GM12878 (cell line): ENCODE results near the gene SLC50A1. TPM values are rescaled to one million over a fixed set of nuclear protein-coding genes. Genes with fewer than 3 reads are reported as not detected.

ENCODE experiments used
- ATAC-seq: fragments of 200-7000 bp; cut with Tn5 transposase; 3 replicates; pipeline ENCODE4 v1.9.1; 2020; ENCODE audit warnings: mild to moderate bottlenecking, moderate library complexity
- BruUV-seq: library from RNA; stranded (reverse); fragments of 400-500 nt; replicated peaks from 2 replicates; lab custom pipeline; 2021; lab: Mats Ljungman, UMichigan
- CTCF ChIA-PET: fragments of 300-600 bp; sonication (Branson Sonifier 250); formaldehyde crosslinking; extraction: SDS; loops from one replicate; lab custom pipeline; 2021; ENCODE audit warnings: inconsistent platforms; lab: Yijun Ruan, JAX
- POLR2A ChIA-PET: fragments of 350-600 bp; formaldehyde crosslinking; extraction: SDS; loops from one replicate; lab custom pipeline; 2021; ENCODE audit warnings: inconsistent platforms; lab: Charles Lee
- RAD21 ChIA-PET: fragments of 300-600 bp; sonication (Branson Sonifier 250); formaldehyde crosslinking; loops from one replicate; lab custom pipeline; 2023; ENCODE audit warnings: antibody characterized with exemption; ENCODE audit not compliant: unreplicated experiment; lab: Charles Lee
- SMC1A ChIA-PET: fragments of 300-600 bp; sonication (Branson Sonifier 250); formaldehyde crosslinking; loops from one replicate; lab custom pipeline; 2023; ENCODE audit not compliant: unreplicated experiment, uncharacterized antibody; lab: Charles Lee
- DNase-seq: peaks from one replicate; pipeline ENCODE4 v3.0.0-alpha.2; 2011; ENCODE audit warnings: low read depth, low spot score
- FAIRE-seq: peaks from 3 replicates; lab custom pipeline; 2011; peaks lifted over from hg19 to GRCh38; lab: Jason Lieb, UNC
- H2AFZ ChIP-seq: 2 replicates; pipeline ENCODE4 v1.6.0; 2011; ENCODE audit warnings: low read depth, low read length, control low read depth; ENCODE audit not compliant: control insufficient read depth
- H3K27ac ChIP-seq: 2 replicates; pipeline ENCODE4 v1.5.1; 2011; ENCODE audit warnings: control low read depth; ENCODE audit not compliant: control insufficient read depth, insufficient read depth
- H3K27me3 ChIP-seq, 2 experiments: replicated peaks in 1 of 2; 2 replicates each; pipeline versions ENCODE4 v1.6.0 to v1.6.1; 2011; ENCODE audit warnings: low read length in 1 of 2; ENCODE audit not compliant: control insufficient read depth in 2 of 2, insufficient read depth in 2 of 2
- H3K36me3 ChIP-seq, 2 experiments: 2 replicates each; pipeline ENCODE4 v1.5.1; 2011; ENCODE audit warnings: low read length in 1 of 2; ENCODE audit not compliant: control insufficient read depth in 2 of 2, insufficient read depth in 2 of 2
- H3K4me1 ChIP-seq: 2 replicates; pipeline ENCODE4 v1.6.1; 2011; ENCODE audit warnings: mild to moderate bottlenecking, low read length, moderate library complexity, mixed read lengths; ENCODE audit not compliant: control insufficient read depth, insufficient read depth
- H3K4me2 ChIP-seq: 2 replicates; pipeline ENCODE4 v1.6.0; 2011; ENCODE audit warnings: control low read depth; ENCODE audit not compliant: control insufficient read depth, insufficient read depth
- H3K4me3 ChIP-seq: fragments of 200-600 bp; sonication (generic); 2 replicates; pipeline ENCODE4 v1.5.1; 2016
- H3K79me2 ChIP-seq: 2 replicates; pipeline ENCODE4 v1.6.0; 2011; ENCODE audit warnings: low read length; ENCODE audit not compliant: control insufficient read depth, insufficient read depth
- H3K9ac ChIP-seq: 2 replicates; pipeline ENCODE4 v1.8.0; 2011; ENCODE audit warnings: low read length, control low read depth, mixed read lengths; ENCODE audit not compliant: control insufficient read depth, insufficient read depth
- H3K9me3 ChIP-seq: replicated peaks from 3 replicates; pipeline ENCODE4 v1.5.1; 2011; ENCODE audit warnings: mild to moderate bottlenecking, low read length; ENCODE audit not compliant: control insufficient read depth, insufficient read depth
- H4K20me1 ChIP-seq: 2 replicates; pipeline ENCODE4 v1.6.0; 2011; ENCODE audit not compliant: control insufficient read depth, insufficient read depth
- EGR1 ChIP-seq, 2 experiments: IDR thresholded peaks; 1 replicate in 1 of 2; 2 replicates in 1 of 2; pipeline ENCODE4 v1.6.1; 2011 to 2012; ENCODE audit warnings: low read depth in 2 of 2, low read length in 2 of 2, borderline replicate concordance in 1 of 2, mild to moderate bottlenecking in 1 of 2, moderate library complexity in 1 of 2
- FOXM1 ChIP-seq: IDR thresholded peaks from 2 replicates; pipeline ENCODE4 v1.6.1; 2012; ENCODE audit warnings: low read depth, mild to moderate bottlenecking, inconsistent platforms, low read length, moderate library complexity
- MAX ChIP-seq: IDR thresholded peaks from 2 replicates; pipeline ENCODE4 v1.6.1; 2012; ENCODE audit warnings: low read depth, low read length, improper control_type of control experiment
- NBN ChIP-seq: fragments of 450-650 bp; IDR thresholded peaks from 2 replicates; pipeline ENCODE4 v1.6.1; 2016
- NFIC ChIP-seq: IDR thresholded peaks from 2 replicates; pipeline ENCODE4 v1.6.1; 2012; ENCODE audit warnings: low read depth, mild to moderate bottlenecking, inconsistent platforms, low read length, moderate library complexity
- SIN3A ChIP-seq: IDR thresholded peaks from 2 replicates; pipeline ENCODE4 v1.6.1; 2012; ENCODE audit warnings: low read depth, low read length, improper control_type of control experiment
- STAT3 ChIP-seq: IDR thresholded peaks from 2 replicates; pipeline ENCODE4 v1.6.1; 2011; ENCODE audit warnings: low read depth, low read length, improper control_type of control experiment
- TCF7 ChIP-seq: IDR thresholded peaks from 2 replicates; pipeline ENCODE4 v1.6.1; 2014; ENCODE audit warnings: antibody characterized with exemption, borderline replicate concordance
- ZNF384 ChIP-seq: IDR thresholded peaks from 2 replicates; pipeline ENCODE4 v1.6.1; 2012; ENCODE audit warnings: low read depth, mild to moderate bottlenecking, low read length, improper control_type of control experiment, borderline replicate concordance
- WGBS: methylation state at CpG from one replicate; pipeline ENCODE4 v1.1.6; 2016; ENCODE audit warnings: low lambda C conversion rate; ENCODE audit not compliant: insufficient replicate concordance, insufficient coverage; ENCODE audit errors: missing lambda C conversion rate; 5-methylcytosine and 5-hydroxymethylcytosine counted together
- in situ Hi-C: fragments of 300-500 bp; cut with MboI; formaldehyde crosslinking; loops from 9 replicates; pipeline ENCODE4 v1.14.3; 2018; ENCODE audit warnings: mixed read lengths
- intact Hi-C: fragments of 100-400 bp; cut with micrococcal nuclease; formaldehyde crosslinking; loops from one replicate; pipeline ENCODE4 v1.14.2; 2022; ENCODE audit not compliant: unreplicated experiment
- polyA plus RNA-seq, 11 experiments: library from polyadenylated mRNA; depleted of rRNA in 4 of 11; unstranded in 6 of 11; stranded (reverse) in 5 of 11; fragments of >200 nt; fragmentation: Nextera tagmentation in 4 of 11; fragmentation: Illumina TruSeq in 1 of 11; extraction: Ambion mirVana in 4 of 11; extraction: Trizol in 1 of 11; gene quantifications; 1 replicate in 1 of 11; 2 replicates in 10 of 11; pipeline versions ENCODE4 v1.2.1 to v1.2.3, GENCODE V29; 2011 to 2016; ENCODE audit warnings: inconsistent platforms in 2 of 11, missing spikeins in 2 of 11, low read depth in 1 of 11
- total RNA-seq, 4 experiments: library from RNA; depleted of rRNA in 3 of 4; stranded (reverse); fragments of >200 nt in 3 of 4; fragmentation: Illumina TruSeq in 1 of 4; extraction: Trizol in 1 of 4; gene quantifications; 2 replicates each; pipeline versions ENCODE4 v1.2.1 to v1.2.3, GENCODE V29; 2013 to 2021
- TF ChIP-seq, protein P1 (sequence below): fragments of 450-650 bp; IDR thresholded peaks from 2 replicates; pipeline ENCODE4 v1.6.1; 2017; ENCODE audit warnings: low read depth, mild to moderate bottlenecking, moderate library complexity
- TF ChIP-seq, protein P2 (sequence below): fragments of 450-650 bp; formaldehyde crosslinking; IDR thresholded peaks from 2 replicates; pipeline ENCODE4 v1.4.0; 2020; ENCODE audit warnings: mild to moderate bottlenecking, moderate library complexity

The SLC50A1 gene
- total and polyA plus RNA-seq, 10 of the 15 experiments (the other 5 are each of a cell fraction or from before 2014, with no cell fraction given): 32.5 to 85.6 (median 54.0) TPM

DNA sequence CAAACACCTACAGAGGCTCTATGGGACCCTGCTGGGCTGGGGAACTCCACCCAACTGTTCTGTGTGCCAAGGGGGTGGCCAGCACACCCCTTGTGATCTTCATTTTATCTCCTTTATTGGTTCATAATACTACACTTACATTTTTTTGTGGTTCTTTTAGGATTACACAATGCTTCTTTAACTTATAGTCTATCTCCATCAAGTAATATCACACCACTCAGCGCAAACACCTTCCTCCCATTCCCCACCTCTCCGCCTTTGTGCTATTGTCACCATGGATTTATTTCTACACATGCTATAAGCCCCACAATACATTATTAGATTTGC is 41.1 kb upstream of the SLC50A1 start:
- ChIA-PET CTCF (interaction anchor here (0.8 to 6.6 kb wide), 13 partner anchors 8 to 99 kb away, joined by 3 to 89 read pairs (median 5); partner anchors contain the start of gene KRTCAP2), RAD21 (interaction anchor here (0.8 to 2.8 kb wide), 3 partner anchors 51 to 78 kb away, joined by 3 to 14 read pairs (median 6); partner anchors contain the start of genes KRTCAP2 and TRIM46)
- in situ Hi-C loops: loop anchor here (5.0 kb wide), 1 partner anchor 73 kb away; no protein-coding TSS in a partner anchor
- Histone ChIP-seq H3K27me3 (no peaks in the 10 kb centered on the region; a peak in 1 of 4 replicates), H3K4me2 (no peak overlapping the region), H4K20me1 (no peaks in the 10 kb centered on the region), H3K27ac (no peak overlapping the region), H3K4me3 (no peak overlapping the region)
- no TSS peak for BruUV-seq
- DNase-seq: no peak
- intact Hi-C loops: no loop called here
- no peak for FAIRE-seq
- no peak for TF ChIP-seq ZNF384
- no peak for TF ChIP-seq MAX
- no peak for TF ChIP-seq STAT3
- TF ChIP-seq, all 136 proteins: peak for 0
- no peak overlapping the region for H3K9ac ChIP-seq
- H3K79me2 ChIP-seq: no peaks in the 10 kb centered on the region
- ChIA-PET POLR2A (no interaction called here), SMC1A (interaction anchor here (0.6 to 2.4 kb wide), 3 partner anchors 12 to 904 kb away, joined by 3 to 37 read pairs (median 5); no protein-coding TSS in a partner anchor)
- no peak for ATAC-seq
- H3K9me3 ChIP-seq: no peaks in the 10 kb centered on the region
- H2AFZ ChIP-seq: no peak overlapping the region
- 62% methylated on average over 2 of the region's 2 CpGs for WGBS
- H3K4me1 ChIP-seq: peaks cover 3% of the 10 kb centered on the region; the same call in 1 of the 2 replicates
- H3K36me3 ChIP-seq: no peaks in the 10 kb centered on the region

DNA sequence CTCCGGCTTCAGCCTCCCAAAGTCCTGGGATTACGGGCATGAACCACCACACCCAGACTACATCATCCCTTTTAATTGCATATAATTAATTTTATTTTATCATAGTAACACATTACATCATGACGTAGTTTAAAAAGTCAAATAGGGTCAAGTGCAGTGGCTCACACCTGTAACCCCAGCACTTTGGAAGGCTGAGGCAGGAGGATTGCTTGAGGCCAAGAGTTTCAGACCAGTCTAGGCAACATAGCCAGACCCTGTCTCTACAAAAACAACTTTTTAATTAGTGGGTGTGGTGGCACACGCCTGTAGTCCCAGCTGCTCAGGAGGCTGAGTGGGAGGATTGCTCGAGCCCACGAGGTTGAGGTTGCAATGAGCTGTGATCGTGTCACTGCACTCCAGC is 36.3 kb upstream of the SLC50A1 start:
- 25% methylated on average over 7 of the region's 7 CpGs for WGBS
- ATAC-seq: no peak
- ChIA-PET RAD21 (interaction anchor here (0.7 kb wide), 1 partner anchor 8 kb away, joined by 5 read pairs; no protein-coding TSS in a partner anchor), CTCF (interaction anchor here (1.6 to 6.6 kb wide), 5 partner anchors 9 to 74 kb away, joined by 3 to 89 read pairs (median 9); partner anchors contain the start of gene KRTCAP2), SMC1A (no interaction called here), POLR2A (no interaction called here)
- H3K27me3 ChIP-seq: no peaks in the 10 kb centered on the region
- no TSS peak for BruUV-seq
- H3K9me3 ChIP-seq: no peaks in the 10 kb centered on the region
- H3K4me3 ChIP-seq: no peak overlapping the region
- no peaks in the 10 kb centered on the region for H4K20me1 ChIP-seq
- intact Hi-C loops (no loop called here), in situ Hi-C loops (no loop called here)
- no peak overlapping the region for H3K4me2 ChIP-seq
- no peaks in the 10 kb centered on the region for H3K79me2 ChIP-seq
- no peak for DNase-seq
- no peak overlapping the region for H2AFZ ChIP-seq
- H3K27ac ChIP-seq: no peak overlapping the region
- no peak overlapping the region for H3K9ac ChIP-seq
- H3K36me3 ChIP-seq: no peaks in the 10 kb centered on the region
- FAIRE-seq: no peak
- no peaks in the 10 kb centered on the region for H3K4me1 ChIP-seq
- no peak for TF ChIP-seq TCF7
- no peak for TF ChIP-seq NFIC
- TF ChIP-seq, protein P1, sequence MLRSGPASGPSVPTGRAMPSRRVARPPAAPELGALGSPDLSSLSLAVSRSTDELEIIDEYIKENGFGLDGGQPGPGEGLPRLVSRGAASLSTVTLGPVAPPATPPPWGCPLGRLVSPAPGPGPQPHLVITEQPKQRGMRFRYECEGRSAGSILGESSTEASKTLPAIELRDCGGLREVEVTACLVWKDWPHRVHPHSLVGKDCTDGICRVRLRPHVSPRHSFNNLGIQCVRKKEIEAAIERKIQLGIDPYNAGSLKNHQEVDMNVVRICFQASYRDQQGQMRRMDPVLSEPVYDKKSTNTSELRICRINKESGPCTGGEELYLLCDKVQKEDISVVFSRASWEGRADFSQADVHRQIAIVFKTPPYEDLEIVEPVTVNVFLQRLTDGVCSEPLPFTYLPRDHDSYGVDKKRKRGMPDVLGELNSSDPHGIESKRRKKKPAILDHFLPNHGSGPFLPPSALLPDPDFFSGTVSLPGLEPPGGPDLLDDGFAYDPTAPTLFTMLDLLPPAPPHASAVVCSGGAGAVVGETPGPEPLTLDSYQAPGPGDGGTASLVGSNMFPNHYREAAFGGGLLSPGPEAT: no peak
- TF ChIP-seq, protein P2, sequence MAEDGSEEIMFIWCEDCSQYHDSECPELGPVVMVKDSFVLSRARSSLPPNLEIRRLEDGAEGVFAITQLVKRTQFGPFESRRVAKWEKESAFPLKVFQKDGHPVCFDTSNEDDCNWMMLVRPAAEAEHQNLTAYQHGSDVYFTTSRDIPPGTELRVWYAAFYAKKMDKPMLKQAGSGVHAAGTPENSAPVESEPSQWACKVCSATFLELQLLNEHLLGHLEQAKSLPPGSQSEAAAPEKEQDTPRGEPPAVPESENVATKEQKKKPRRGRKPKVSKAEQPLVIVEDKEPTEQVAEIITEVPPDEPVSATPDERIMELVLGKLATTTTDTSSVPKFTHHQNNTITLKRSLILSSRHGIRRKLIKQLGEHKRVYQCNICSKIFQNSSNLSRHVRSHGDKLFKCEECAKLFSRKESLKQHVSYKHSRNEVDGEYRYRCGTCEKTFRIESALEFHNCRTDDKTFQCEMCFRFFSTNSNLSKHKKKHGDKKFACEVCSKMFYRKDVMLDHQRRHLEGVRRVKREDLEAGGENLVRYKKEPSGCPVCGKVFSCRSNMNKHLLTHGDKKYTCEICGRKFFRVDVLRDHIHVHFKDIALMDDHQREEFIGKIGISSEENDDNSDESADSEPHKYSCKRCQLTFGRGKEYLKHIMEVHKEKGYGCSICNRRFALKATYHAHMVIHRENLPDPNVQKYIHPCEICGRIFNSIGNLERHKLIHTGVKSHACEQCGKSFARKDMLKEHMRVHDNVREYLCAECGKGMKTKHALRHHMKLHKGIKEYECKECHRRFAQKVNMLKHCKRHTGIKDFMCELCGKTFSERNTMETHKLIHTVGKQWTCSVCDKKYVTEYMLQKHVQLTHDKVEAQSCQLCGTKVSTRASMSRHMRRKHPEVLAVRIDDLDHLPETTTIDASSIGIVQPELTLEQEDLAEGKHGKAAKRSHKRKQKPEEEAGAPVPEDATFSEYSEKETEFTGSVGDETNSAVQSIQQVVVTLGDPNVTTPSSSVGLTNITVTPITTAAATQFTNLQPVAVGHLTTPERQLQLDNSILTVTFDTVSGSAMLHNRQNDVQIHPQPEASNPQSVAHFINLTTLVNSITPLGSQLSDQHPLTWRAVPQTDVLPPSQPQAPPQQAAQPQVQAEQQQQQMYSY (CRISPR knock-in tag): no peak
- no peak for TF ChIP-seq FOXM1
- no peak for TF ChIP-seq EGR1 (IDR thresholded peaks at IDR 0.05; ENCODE audit: borderline replicate concordance in 1 of 2, low read depth in 2 of 2, low read length in 2 of 2)
- no peak for TF ChIP-seq NBN
- TF ChIP-seq SIN3A: no peak
